Kidney (tissue), 14 donors: ENCODE results near the gene CLUH. TPM values are rescaled to one million over a fixed set of nuclear protein-coding genes. Genes with fewer than 3 reads are reported as not detected.

ENCODE experiments used
- DNase-seq, 5 donors: peaks; one replicate each; pipeline ENCODE4 v3.0.0-alpha.2; 2013 to 2020
- FAIRE-seq: peaks from 2 replicates; lab custom pipeline; 2012; peaks lifted over from hg19 to GRCh38; lab: Jason Lieb, UNC
- H3K27ac ChIP-seq, 2 donors: one replicate each; pipeline ENCODE4 v1.7.0; 2013; ENCODE audit warnings: low read depth in 2 of 2, low read length in 2 of 2, inconsistent platforms in 1 of 2
- H3K27me3 ChIP-seq: one replicate; pipeline ENCODE4 v1.7.1; 2013; ENCODE audit warnings: low read length, inconsistent platforms; ENCODE audit not compliant: control insufficient read depth, insufficient read depth
- H3K36me3 ChIP-seq, 3 donors: one replicate each; pipeline versions ENCODE4 v1.7.0 to v1.7.1; 2013; ENCODE audit warnings: low read length in 3 of 3, control low read depth in 1 of 3, inconsistent platforms in 1 of 3; ENCODE audit not compliant: insufficient read depth in 3 of 3, control insufficient read depth in 2 of 3
- H3K4me1 ChIP-seq, 3 donors: one replicate each; pipeline versions ENCODE4 v1.7.0 to v1.7.1; 2013; ENCODE audit warnings: low read length in 3 of 3, inconsistent platforms in 1 of 3, low read depth in 1 of 3; ENCODE audit not compliant: control insufficient read depth in 2 of 3, insufficient read depth in 2 of 3
- H3K4me3 ChIP-seq, 3 donors: one replicate each; pipeline versions ENCODE4 v1.7.0 to v1.8.1; 2013; ENCODE audit warnings: low read length in 3 of 3, control low read depth in 1 of 3, inconsistent platforms in 1 of 3
- H3K9ac ChIP-seq, 3 donors: one replicate each; pipeline versions ENCODE4 v1.7.0 to v1.7.1; 2013; ENCODE audit warnings: low read length in 3 of 3, control low read depth in 1 of 3, inconsistent platforms in 1 of 3
- H3K9me3 ChIP-seq, 3 donors: one replicate each; pipeline versions ENCODE4 v1.7.0 to v1.7.1; 2013; ENCODE audit warnings: low read length in 3 of 3, control low read depth in 1 of 3, inconsistent platforms in 1 of 3; ENCODE audit not compliant: control insufficient read depth in 2 of 3, insufficient read depth in 1 of 3
- intact Hi-C: fragments of 100-400 bp; cut with DNase I; formaldehyde crosslinking; loops from one replicate; pipeline ENCODE4 v1.11.1; 2022
- polyA plus RNA-seq: library from polyadenylated mRNA; stranded (reverse); fragments of 350-450 nt; fragmentation: Illumina TruSeq; extraction: RNeasy Lipid Tissue Mini Kit (QIAGEN cat#74804); gene quantifications from one replicate; pipeline ENCODE4 v1.2.3, GENCODE V29; 2014; ENCODE audit warnings: low read depth, low replicate concordance; ENCODE audit not compliant: insufficient read depth
- total RNA-seq: library from RNA; stranded (reverse); fragmentation: NEBNext Ultra II Directional; extraction: Animal tissue kit (Norgen Biotek cat#: 25700); gene quantifications from one replicate; pipeline ENCODE4 v1.2.1, GENCODE V29; 2021
- TF ChIP-seq, protein P1 (sequence below): IDR thresholded peaks from 3 replicates; pipeline ENCODE4 v1.5.1; 2012; ENCODE audit warnings: mild to moderate bottlenecking, moderate library complexity, borderline replicate concordance; ENCODE audit not compliant: insufficient read depth; ENCODE audit errors: extremely low read depth
- donor health status: control.
- donor health status: control.
- donor health status: control.
- donor health status: control.
- donor health status: control.
- donor health status: DM: yes; HTN: yes; CAD: no.
- donor health status: Normal renal cell carcinoma (clear cell type).

Gene CLUH
- total and polyA plus RNA-seq, 2 donors from 2014 or later = 49.5 to 93.1 TPM

DNA sequence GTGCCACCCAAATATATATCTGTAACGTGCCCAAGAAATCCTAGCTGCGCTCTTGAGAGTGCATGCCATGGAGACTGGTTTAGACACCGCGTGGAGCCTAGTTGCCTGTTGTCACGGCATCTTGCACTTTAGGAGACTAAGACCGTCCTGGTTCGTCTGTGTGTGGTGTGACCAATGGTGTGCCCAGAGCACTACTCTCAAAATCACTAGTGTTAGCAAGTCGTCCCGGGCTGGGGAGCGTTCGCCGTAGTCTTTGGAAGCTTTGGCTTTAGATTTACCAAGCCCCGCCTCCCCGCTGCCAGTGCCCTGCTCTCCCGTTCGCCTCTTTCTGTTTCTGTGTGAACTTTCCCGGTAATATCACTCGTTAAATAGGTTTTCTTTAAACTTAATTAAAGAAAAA is 27.0 kb downstream of the CLUH start:
- H3K36me3 ChIP-seq = peaks cover 4 to 45% (median 30%) of the 10 kb centered on the region in 3 donors
- no peaks in the 10 kb centered on the region for H3K4me1 ChIP-seq
- no peak for FAIRE-seq

DNA sequence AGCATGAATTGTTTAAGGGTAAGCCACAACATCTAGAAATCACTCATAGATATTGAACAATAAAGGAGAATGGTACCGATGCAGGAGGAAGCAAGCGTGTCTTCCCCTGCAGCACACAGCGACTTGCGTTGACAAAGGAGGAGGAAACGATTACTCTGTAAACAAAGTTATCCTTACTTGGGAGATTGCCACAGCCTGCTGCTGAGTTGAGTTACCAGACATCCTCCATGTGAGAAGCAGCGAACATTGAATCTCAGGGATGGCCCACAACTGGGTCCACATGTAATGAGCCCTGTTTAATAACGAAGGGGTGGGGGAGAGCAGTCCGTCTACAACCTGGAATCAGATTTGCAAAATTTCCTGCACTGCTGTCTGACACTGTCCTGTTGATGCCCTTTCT is 27.7 kb downstream of the CLUH start:
- H3K27ac ChIP-seq = no peak overlapping the region
- FAIRE-seq (no peak), DNase-seq (no peak)
- peaks cover 6 to 45% (median 31%) of the 10 kb centered on the region in 3 donors for H3K36me3 ChIP-seq
- no peak overlapping the region for H3K4me3 ChIP-seq
- intact Hi-C loops = no loop called here
- no peaks in the 10 kb centered on the region for H3K27me3 ChIP-seq
- no peak overlapping the region for H3K9ac ChIP-seq
- no peaks in the 10 kb centered on the region for H3K9me3 ChIP-seq
- H3K4me1 ChIP-seq = no peaks in the 10 kb centered on the region
- TF ChIP-seq, protein P1, sequence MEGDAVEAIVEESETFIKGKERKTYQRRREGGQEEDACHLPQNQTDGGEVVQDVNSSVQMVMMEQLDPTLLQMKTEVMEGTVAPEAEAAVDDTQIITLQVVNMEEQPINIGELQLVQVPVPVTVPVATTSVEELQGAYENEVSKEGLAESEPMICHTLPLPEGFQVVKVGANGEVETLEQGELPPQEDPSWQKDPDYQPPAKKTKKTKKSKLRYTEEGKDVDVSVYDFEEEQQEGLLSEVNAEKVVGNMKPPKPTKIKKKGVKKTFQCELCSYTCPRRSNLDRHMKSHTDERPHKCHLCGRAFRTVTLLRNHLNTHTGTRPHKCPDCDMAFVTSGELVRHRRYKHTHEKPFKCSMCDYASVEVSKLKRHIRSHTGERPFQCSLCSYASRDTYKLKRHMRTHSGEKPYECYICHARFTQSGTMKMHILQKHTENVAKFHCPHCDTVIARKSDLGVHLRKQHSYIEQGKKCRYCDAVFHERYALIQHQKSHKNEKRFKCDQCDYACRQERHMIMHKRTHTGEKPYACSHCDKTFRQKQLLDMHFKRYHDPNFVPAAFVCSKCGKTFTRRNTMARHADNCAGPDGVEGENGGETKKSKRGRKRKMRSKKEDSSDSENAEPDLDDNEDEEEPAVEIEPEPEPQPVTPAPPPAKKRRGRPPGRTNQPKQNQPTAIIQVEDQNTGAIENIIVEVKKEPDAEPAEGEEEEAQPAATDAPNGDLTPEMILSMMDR = no peak

More for the DNA sequence above, 27.0 kb downstream of the CLUH start:
- DNase-seq = peak in 1 of 5 donors; percentile 38
- TF ChIP-seq, protein P1 = no peak
- Histone ChIP-seq H3K4me3 (no peak overlapping the region), H3K27ac (no peak overlapping the region), H3K9me3 (no peaks in the 10 kb centered on the region), H3K9ac (no peak overlapping the region), H3K27me3 (no peaks in the 10 kb centered on the region)
- intact Hi-C loops = no loop called here

DNA sequence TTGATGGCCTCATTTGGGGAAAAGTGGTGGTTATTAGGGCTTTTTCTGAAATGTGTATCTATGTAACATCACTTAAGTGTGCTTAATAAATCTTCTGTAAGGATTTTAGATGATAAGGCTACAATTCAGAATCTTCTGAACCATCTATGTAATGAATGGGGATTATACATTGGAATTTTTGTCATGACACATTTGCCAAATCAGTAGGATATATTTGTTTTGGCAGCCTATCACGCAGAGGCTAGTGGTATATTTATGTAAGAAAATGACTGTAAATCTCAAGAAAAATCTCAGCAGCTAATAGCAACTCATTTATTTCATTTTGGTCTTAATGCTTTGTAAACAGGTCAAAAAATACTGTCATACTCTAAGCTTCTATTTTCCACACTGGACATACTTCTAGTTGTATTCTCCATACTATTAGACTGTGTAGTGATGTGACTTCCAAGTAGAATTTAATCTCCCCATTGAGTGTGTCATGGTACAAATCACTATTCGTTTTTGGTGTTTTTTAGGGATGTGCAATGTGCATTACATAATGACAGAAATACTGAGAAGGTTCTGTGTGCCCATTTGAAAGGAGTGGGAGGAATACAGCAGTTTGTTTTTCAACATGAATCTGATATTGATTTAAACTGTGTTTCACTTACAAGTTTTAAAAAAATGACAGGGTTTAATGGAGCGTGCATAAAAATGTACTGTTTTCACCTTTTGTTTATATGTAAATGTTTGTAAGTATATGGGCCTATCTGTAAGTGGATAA is 29.2 kb downstream of the CLUH start:
- H3K27me3 ChIP-seq = no peaks in the 10 kb centered on the region
- H3K4me3 ChIP-seq = no peak overlapping the region
- FAIRE-seq (no peak), DNase-seq (no peak)
- H3K9ac ChIP-seq = no peak overlapping the region
- peaks cover 9 to 48% (median 37%) of the 10 kb centered on the region in 3 donors for H3K36me3 ChIP-seq
- TF ChIP-seq, protein P1 = no peak
- intact Hi-C loops = no loop called here
- H3K4me1 ChIP-seq = no peaks in the 10 kb centered on the region
- no peaks in the 10 kb centered on the region for H3K9me3 ChIP-seq
- no peak overlapping the region for H3K27ac ChIP-seq

DNA sequence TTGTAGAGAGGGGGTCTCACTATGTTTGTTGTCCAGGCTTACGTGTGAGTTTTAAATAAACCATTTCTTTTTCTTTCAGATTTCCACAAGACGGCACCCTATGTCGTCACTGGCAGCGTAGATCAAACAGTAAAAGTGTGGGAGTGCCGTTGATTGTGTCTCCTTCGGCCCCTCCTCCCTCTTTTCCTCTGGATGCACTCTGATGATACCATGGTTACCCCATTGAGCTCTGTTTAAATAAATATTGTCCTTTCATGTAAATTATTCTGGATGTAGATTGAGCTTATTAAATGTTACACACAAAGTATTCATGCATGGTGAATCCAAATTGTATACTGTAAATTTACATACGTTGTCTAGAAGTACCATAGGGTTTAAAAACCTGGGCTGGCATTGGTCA is 29.9 kb downstream of the CLUH start:
- H3K36me3 ChIP-seq = peaks cover 9 to 48% (median 39%) of the 10 kb centered on the region in 3 donors
- DNase-seq (peak in 1 of 5 donors; percentile 17), FAIRE-seq (no peak)
- no peak overlapping the region for H3K9ac ChIP-seq
- H3K9me3 ChIP-seq = no peaks in the 10 kb centered on the region
- TF ChIP-seq, protein P1 = no peak
- H3K4me3 ChIP-seq = no peak overlapping the region
- H3K4me1 ChIP-seq = no peaks in the 10 kb centered on the region
- H3K27ac ChIP-seq = no peak overlapping the region
- intact Hi-C loops = no loop called here
- H3K27me3 ChIP-seq = no peaks in the 10 kb centered on the region
